Transverse colon (tissue), 4 donors: Measurements from ENCODE around the gene C1QC. TPM values are rescaled to one million over a fixed set of nuclear protein-coding genes. Genes with fewer than 3 reads are reported as not detected.

Source experiments
- DNase-seq: peaks from one replicate; pipeline ENCODE4 v3.0.0-alpha.2; 2019
- H3K27ac ChIP-seq, 4 donors: fragments of 200-600 bp; sonication (generic); 2 replicates each; pipeline ENCODE4 v1.5.1; 2016 to 2018; ENCODE audit warnings: inconsistent platforms in 4 of 4
- H3K27me3 ChIP-seq: fragments of 200-600 bp; sonication (generic); 2 replicates; pipeline ENCODE4 v1.5.1; 2017; ENCODE audit warnings: inconsistent platforms
- H3K36me3 ChIP-seq, 4 donors: fragments of 200-600 bp; sonication (generic); 2 replicates each; pipeline ENCODE4 v1.5.1; 2017 to 2019; ENCODE audit warnings: inconsistent platforms in 4 of 4
- H3K4me1 ChIP-seq, 4 donors: fragments of 200-600 bp; sonication (generic); 2 replicates each; pipeline ENCODE4 v1.5.1; 2017 to 2020; ENCODE audit warnings: inconsistent platforms in 4 of 4
- H3K4me3 ChIP-seq, 4 donors: fragments of 200-600 bp; sonication (generic); 1 replicate in 1 of 4; 2 replicates in 3 of 4; pipeline versions ENCODE4 v1.5.1 to v1.6.1; 2017 to 2019; ENCODE audit warnings: inconsistent platforms in 4 of 4
- H3K9me3 ChIP-seq, 2 donors: fragments of 200-600 bp; sonication (generic); 2 replicates each; pipeline ENCODE4 v1.5.1; 2017 to 2019; ENCODE audit warnings: inconsistent platforms in 2 of 2
- CTCF ChIP-seq, 5 experiments: fragments of 200-600 bp in 3 of 5; fragments of 450-650 bp in 2 of 5; sonication (generic) in 3 of 5; IDR thresholded peaks; 1 replicate in 2 of 5; 2 replicates in 3 of 5; pipeline ENCODE4 v1.5.1; 2016 to 2017; ENCODE audit warnings: antibody characterized with exemption in 5 of 5, inconsistent platforms in 3 of 5, mild to moderate bottlenecking in 2 of 5, moderate library complexity in 1 of 5
- EP300 ChIP-seq: sonication (generic); formaldehyde crosslinking; IDR thresholded peaks from one replicate; pipeline ENCODE4 v1.6.1; 2017; ENCODE audit warnings: antibody characterized with exemption, low read depth
- POLR2A ChIP-seq: fragments of 450-650 bp; IDR thresholded peaks from one replicate; pipeline ENCODE4 v1.6.1; 2016; ENCODE audit warnings: antibody characterized with exemption, mild to moderate bottlenecking, moderate library complexity
- POLR2AphosphoS5 ChIP-seq, 3 donors: sonication (generic); formaldehyde crosslinking; IDR thresholded peaks; one replicate each; pipeline ENCODE4 v1.6.1; 2016; ENCODE audit warnings: antibody characterized with exemption in 3 of 3
- WGBS, 2 donors: methylation state at CpG; one replicate each; pipeline ENCODE4 v1.1.5; 2018; ENCODE audit warnings: low coverage in 1 of 2; 5-methylcytosine and 5-hydroxymethylcytosine counted together
- in situ Hi-C, 4 donors: fragments of 200-750 bp; cut with MboI; loops; one replicate each; pipeline versions ENCODE4 v1.15.0 to v1.15.1; 2017; ENCODE audit warnings: low sequenced_read_pairs in 3 of 4, low pct_ligation_motif_present in 1 of 4, low pct_unique_long_range_greater_than_20kb in 1 of 4
- intact Hi-C: fragments of 100-400 bp; cut with DNase I; formaldehyde crosslinking; loops from one replicate; pipeline ENCODE4 v1.15.1; 2023; ENCODE audit warnings: low total_unique reads
- total RNA-seq, 4 donors: library from RNA; depleted of rRNA; stranded (reverse); fragments of >200 nt; gene quantifications; one replicate each; pipeline ENCODE4 v1.1.0, GENCODE V29; 2016

The C1QC gene
- total RNA-seq, 4 donors from 2014 or later, result 21.7 to 106 (median 73.9) TPM

- intact Hi-C loops, result loop anchor here (1.0 kb wide), 1 partner anchor 222 kb away; no protein-coding TSS in a partner anchor
- WGBS, 2 donors, result 9% methylated on average over 18 of the region's 18 CpGs; no CpG with 5 or more reads in 1 of the 2 donors
- TF ChIP-seq POLR2A, result no peak
- TF ChIP-seq CTCF (IDR thresholded peaks at IDR 0.05), result peak; percentile 81 to 92 (median 91)
- peak in 1 of 3 donors; percentile 33 for TF ChIP-seq POLR2AphosphoS5 (IDR thresholded peaks at IDR 0.05)
- no peak overlapping the region for H3K27ac ChIP-seq
- in situ Hi-C loops, result loop anchor here (10.0 to 25.0 kb wide), 3 partner anchors 217 to 505 kb away; partner anchors contain the start of gene WNT4 (in 2 of the 4)
- H3K4me1 ChIP-seq, result no peaks in the 10 kb centered on the region
- H3K27me3 ChIP-seq, result no peaks in the 10 kb centered on the region
- H3K9me3 ChIP-seq, result no peaks in the 10 kb centered on the region
- no peak overlapping the region for H3K4me3 ChIP-seq
- no peaks in the 10 kb centered on the region for H3K36me3 ChIP-seq
- peak; percentile 82 for DNase-seq
Measured at GRCh38 chr1:22641906-22642636, 1.4 kb upstream of the C1QC start.

- Histone ChIP-seq H3K9me3 (no peaks in the 10 kb centered on the region), H3K36me3 (no peaks in the 10 kb centered on the region), H3K4me1 (no peaks in the 10 kb centered on the region), H3K4me3 (peak overlapping the region in 2 of 4 donors; percentile 9 to 27), H3K27me3 (no peaks in the 10 kb centered on the region), H3K27ac (peak overlapping the region; percentile 28 to 48 (median 41))
- in situ Hi-C loops, result loop anchor here (10.0 to 25.0 kb wide), 3 partner anchors 219 to 507 kb away; partner anchors contain the start of gene WNT4 (in 2 of the 4)
- no peak for DNase-seq
- intact Hi-C loops, result no loop called here
- 74% methylated on average over 10 of the region's 12 CpGs; no CpG with 5 or more reads in 1 of the 2 donors for WGBS, 2 donors
- TF ChIP-seq POLR2A (no peak), POLR2AphosphoS5 (IDR thresholded peaks at IDR 0.05) (no peak), CTCF (IDR thresholded peaks at IDR 0.05) (no peak), EP300 (no peak)
Measured at GRCh38 chr1:22643928-22644327, 495 bp downstream of the C1QC start.

GRCh38 chr1:22645931-22646330, 2.5 kb downstream of the C1QC start:
- in situ Hi-C loops, result loop anchor here (5.0 to 25.0 kb wide), 4 partner anchors 221 to 509 kb away; partner anchors contain the start of gene WNT4 (in 2 of the 4)
- Histone ChIP-seq H3K9me3 (no peaks in the 10 kb centered on the region), H3K27ac (peak overlapping the region in 1 of 4 donors; percentile 41), H3K27me3 (no peaks in the 10 kb centered on the region), H3K4me3 (no peak overlapping the region), H3K36me3 (no peaks in the 10 kb centered on the region), H3K4me1 (no peaks in the 10 kb centered on the region)
- DNase-seq, result no peak
- WGBS, 2 donors, result 80 to 93% methylated on average over 3 to 7 of the region's 7 CpGs
- TF ChIP-seq EP300 (no peak), POLR2AphosphoS5 (IDR thresholded peaks at IDR 0.05) (peak in 1 of 3 donors; percentile 11), POLR2A (peak; percentile 33)
- intact Hi-C loops, result no loop called here

- DNase-seq, result no peak
- intact Hi-C loops, result no loop called here
- TF ChIP-seq POLR2AphosphoS5 (IDR thresholded peaks at IDR 0.05) (no peak), CTCF (IDR thresholded peaks at IDR 0.05) (no peak), POLR2A (no peak), EP300 (no peak)
- Histone ChIP-seq H3K36me3 (no peaks in the 10 kb centered on the region), H3K4me3 (no peak overlapping the region), H3K9me3 (no peaks in the 10 kb centered on the region), H3K27ac (peak overlapping the region in 1 of 4 donors; percentile 41), H3K27me3 (no peaks in the 10 kb centered on the region), H3K4me1 (no peaks in the 10 kb centered on the region)
- in situ Hi-C loops, result loop anchor here (5.0 to 25.0 kb wide), 4 partner anchors 222 to 509 kb away; partner anchors contain the start of gene WNT4 (in 2 of the 4)
- WGBS, 2 donors, result 40 to 100% methylated on average over 1 of the region's 1 CpG
Measured at GRCh38 chr1:22646384-22646783, 3.0 kb downstream of the C1QC start.
